SK-N-SH (cell line): ENCODE results near the gene JAG1. TPM values are rescaled to one million over a fixed set of nuclear protein-coding genes. Genes with fewer than 3 reads are reported as not detected.

Experiments used
- CTCF ChIA-PET: fragments of 300-600, 350-600 bp; formaldehyde crosslinking; extraction: SDS; loops from one replicate; lab custom pipeline; 2021; lab: Yijun Ruan, JAX
- POLR2A ChIA-PET: fragments of 350-600 bp; sonication (Branson Sonifier 250); formaldehyde crosslinking; extraction: SDS; loops from one replicate; lab custom pipeline; 2020; ENCODE audit warnings: antibody characterized with exemption, inconsistent platforms; lab: Yijun Ruan, JAX
- DNase-seq: peaks from one replicate; pipeline ENCODE4 v3.0.0; 2012
- H2AFZ ChIP-seq: fragments of 200-600 bp; sonication (generic); 2 replicates; pipeline ENCODE4 v1.8.1; 2016; ENCODE audit warnings: antibody characterized with exemption, mild to moderate bottlenecking, low read depth
- H3F3A ChIP-seq: fragments of 200-600 bp; sonication (generic); replicated peaks from 2 replicates; pipeline ENCODE3; 2016; ENCODE audit warnings: antibody characterized with exemption, mild to moderate bottlenecking; ENCODE audit not compliant: insufficient read depth
- H3K27ac ChIP-seq, 2 experiments: fragments of 200-500 bp in 1 of 2; fragments of 200-600 bp in 1 of 2; sonication (Bioruptor generic) in 1 of 2; sonication (generic), shearing (Covaris generic) in 1 of 2; 2 replicates each; pipeline versions ENCODE4 v1.5.1 to v1.6.1; 2014 to 2016; ENCODE audit warnings: low read depth in 2 of 2, inconsistent platforms in 1 of 2, low read length in 1 of 2, mild to moderate bottlenecking in 1 of 2, mixed read lengths in 1 of 2
- H3K27me3 ChIP-seq: fragments of 200-600 bp; sonication (generic), shearing (Covaris generic); 2 replicates; pipeline ENCODE4 v1.6.1; 2016; ENCODE audit warnings: mixed run types; ENCODE audit not compliant: insufficient read depth
- H3K36me3 ChIP-seq, 2 experiments: fragments of 200-500 bp in 1 of 2; fragments of 200-600 bp in 1 of 2; sonication (Bioruptor generic) in 1 of 2; sonication (generic) in 1 of 2; replicated peaks in 1 of 2; 2 replicates each; pipeline versions ENCODE3 to v1.5.1; 2014 to 2016; ENCODE audit warnings: low read length in 1 of 2, mild to moderate bottlenecking in 1 of 2; ENCODE audit not compliant: insufficient read depth in 2 of 2, control insufficient read depth in 1 of 2
- H3K4me1 ChIP-seq, 2 experiments: fragments of 200-500 bp in 1 of 2; fragments of 200-600 bp in 1 of 2; sonication (Bioruptor generic) in 1 of 2; sonication (generic), shearing (Covaris generic) in 1 of 2; 2 replicates each; pipeline versions ENCODE4 v1.5.1 to v1.6.1; 2014 to 2016; ENCODE audit warnings: low read depth in 1 of 2, low read length in 1 of 2, mixed run types in 1 of 2; ENCODE audit not compliant: insufficient read depth in 2 of 2, control insufficient read depth in 1 of 2
- H3K4me2 ChIP-seq: fragments of 200-600 bp; sonication (generic), shearing (Covaris generic); 2 replicates; pipeline ENCODE4 v1.6.1; 2017; ENCODE audit warnings: mixed run types
- H3K4me3 ChIP-seq, 2 experiments: fragments of 200-500 bp in 1 of 2; fragments of 200-600 bp in 1 of 2; sonication (Bioruptor generic) in 1 of 2; sonication (generic), shearing (Covaris generic) in 1 of 2; 2 replicates each; pipeline versions ENCODE4 v1.5.1 to v1.8.1; 2014 to 2016; ENCODE audit warnings: low read depth in 2 of 2, inconsistent platforms in 1 of 2, low read length in 1 of 2, mild to moderate bottlenecking in 1 of 2, mixed read lengths in 1 of 2, moderate library complexity in 1 of 2
- H3K79me2 ChIP-seq: fragments of 200-600 bp; sonication (generic); 2 replicates; pipeline ENCODE4 v1.8.1; 2017; ENCODE audit warnings: mild to moderate bottlenecking; ENCODE audit not compliant: insufficient read depth
- H3K9ac ChIP-seq: fragments of 200-600 bp; sonication (generic); 2 replicates; pipeline ENCODE4 v1.6.1; 2017; ENCODE audit warnings: mixed run types
- H3K9me2 ChIP-seq: fragments of 200-600 bp; sonication (generic); 2 replicates; pipeline ENCODE4 v1.6.1; 2017; ENCODE audit warnings: mixed run types
- H3K9me3 ChIP-seq: fragments of 200-600 bp; sonication (generic); 2 replicates; pipeline ENCODE4 v1.6.1; 2017; ENCODE audit warnings: mixed run types, mild to moderate bottlenecking, moderate library complexity
- H4K20me1 ChIP-seq: fragments of 200-600 bp; sonication (generic); 2 replicates; pipeline ENCODE4 v1.6.1; 2017; ENCODE audit warnings: mild to moderate bottlenecking, mixed run types; ENCODE audit not compliant: insufficient read depth
- CHD2 ChIP-seq: fragments of 150-350 bp; IDR thresholded peaks from 2 replicates; pipeline ENCODE4 v1.6.1; 2018; ENCODE audit warnings: low read length; ENCODE audit not compliant: partially characterized antibody
- CTCF ChIP-seq: fragments of 200-600 bp; sonication (generic); IDR thresholded peaks from 2 replicates; pipeline ENCODE4 v1.6.1; 2017; ENCODE audit warnings: antibody characterized with exemption, mild to moderate bottlenecking, moderate library complexity
- EP300 ChIP-seq, 2 experiments: IDR thresholded peaks; 2 replicates each; pipeline versions ENCODE4 v1.4.0 to v1.6.1; 2012; ENCODE audit warnings: borderline replicate concordance in 1 of 2, low read depth in 1 of 2, low read length in 1 of 2
- EZH2phosphoT487 ChIP-seq: fragments of 200-600 bp; sonication (generic); IDR thresholded peaks from 2 replicates; pipeline ENCODE4 v1.6.1; 2017; ENCODE audit warnings: low read depth, mixed run types, mild to moderate bottlenecking, antibody characterized with exemption, moderate library complexity, borderline replicate concordance
- GABPA ChIP-seq: IDR thresholded peaks from 2 replicates; pipeline ENCODE4 v1.4.0; 2012; ENCODE audit warnings: low read depth, mild to moderate bottlenecking
- GATA2 ChIP-seq: sonication (generic); formaldehyde crosslinking; IDR thresholded peaks from 2 replicates; pipeline ENCODE4 v1.5.0; 2020; ENCODE audit warnings: mild to moderate bottlenecking, missing genetic modification reagents
- NFIC ChIP-seq: IDR thresholded peaks from 2 replicates; pipeline ENCODE4 v1.4.0; 2012; ENCODE audit warnings: borderline replicate concordance
- NRF1 ChIP-seq: IDR thresholded peaks from 2 replicates; pipeline ENCODE4 v1.6.1; 2012; ENCODE audit warnings: low read depth, mild to moderate bottlenecking, low read length
- POLR2AphosphoS5 ChIP-seq: IDR thresholded peaks from 2 replicates; pipeline ENCODE4 v1.6.1; 2012; ENCODE audit warnings: low read depth, low read length
- RCOR1 ChIP-seq: fragments of 150-350 bp; IDR thresholded peaks from 2 replicates; pipeline ENCODE4 v1.6.1; 2017; ENCODE audit warnings: antibody characterized with exemption, low read length
- SMC3 ChIP-seq: IDR thresholded peaks from 2 replicates; pipeline ENCODE4 v1.6.1; 2012; ENCODE audit warnings: low read depth, low read length, improper control_type of control experiment
- TCF12 ChIP-seq: IDR thresholded peaks from 2 replicates; pipeline ENCODE4 v1.4.0; 2012
- YY1 ChIP-seq: IDR thresholded peaks from 2 replicates; pipeline ENCODE4 v1.4.0; 2012; ENCODE audit warnings: low read depth, mild to moderate bottlenecking
- ZBTB33 ChIP-seq: IDR thresholded peaks from 2 replicates; pipeline ENCODE4 v1.4.0; 2012; ENCODE audit warnings: low read depth, borderline replicate concordance
- WGBS: methylation state at CpG from one replicate; pipeline ENCODE4 v1.1.6; 2017; ENCODE audit warnings: low lambda C conversion rate; 5-methylcytosine and 5-hydroxymethylcytosine counted together
- polyA plus RNA-seq, 3 experiments: library from polyadenylated mRNA; depleted of rRNA; stranded (reverse); fragments of >200 nt; gene quantifications; 2 replicates each; pipeline ENCODE4 v1.2.3, GENCODE V29; 2012
- TF ChIP-seq, protein P1 (sequence below): IDR thresholded peaks from 2 replicates; pipeline ENCODE4 v1.4.0; 2012; ENCODE audit warnings: low read depth
- TF ChIP-seq, protein P2 (sequence below): IDR thresholded peaks from 2 replicates; pipeline ENCODE4 v1.4.0; 2012; ENCODE audit warnings: low read depth, borderline replicate concordance
- TF ChIP-seq, protein P3 (sequence below): IDR thresholded peaks from 2 replicates; pipeline ENCODE4; 2012

The JAG1 gene
- polyA plus RNA-seq, 1 of the 3 experiments (the other 2 are of a cell fraction) = 6.0 TPM

- no peaks in the 10 kb centered on the region for H3K79me2 ChIP-seq
- no peak overlapping the region for H3K4me2 ChIP-seq
- H3K36me3 ChIP-seq = no peaks in the 10 kb centered on the region
- no peaks in the 10 kb centered on the region for H3K9me2 ChIP-seq
- H3K9me3 ChIP-seq = no peaks in the 10 kb centered on the region
- no peaks in the 10 kb centered on the region for H3K27me3 ChIP-seq
- H3K4me1 ChIP-seq = peaks cover 0 to 23% of the 10 kb centered on the region in 2 experiments; a peak in 3 of 4 replicates
- ChIA-PET CTCF (no interaction called here), POLR2A (no interaction called here)
- H4K20me1 ChIP-seq = no peaks in the 10 kb centered on the region
- DNase-seq = no peak
- H2AFZ ChIP-seq = peak overlapping the region; percentile 4; the same call in 1 of the 2 replicates
- 92% methylated on average over 2 of the region's 2 CpGs for WGBS
- TF ChIP-seq NRF1 (no peak), GATA2 (no peak), YY1 (no peak), EP300 (IDR thresholded peaks at IDR 0.05; ENCODE audit: borderline replicate concordance in 1 of 2, low read depth in 1 of 2, low read length in 1 of 2) (no peak), POLR2AphosphoS5 (no peak), NFIC (no peak), CTCF (no peak), CHD2 (no peak), GABPA (no peak), RCOR1 (no peak), TCF12 (no peak), ZBTB33 (no peak), SMC3 (no peak), EZH2phosphoT487 (no peak)
- TF ChIP-seq, protein P1, sequence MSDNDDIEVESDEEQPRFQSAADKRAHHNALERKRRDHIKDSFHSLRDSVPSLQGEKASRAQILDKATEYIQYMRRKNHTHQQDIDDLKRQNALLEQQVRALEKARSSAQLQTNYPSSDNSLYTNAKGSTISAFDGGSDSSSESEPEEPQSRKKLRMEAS = no peak
- TF ChIP-seq, protein P2, sequence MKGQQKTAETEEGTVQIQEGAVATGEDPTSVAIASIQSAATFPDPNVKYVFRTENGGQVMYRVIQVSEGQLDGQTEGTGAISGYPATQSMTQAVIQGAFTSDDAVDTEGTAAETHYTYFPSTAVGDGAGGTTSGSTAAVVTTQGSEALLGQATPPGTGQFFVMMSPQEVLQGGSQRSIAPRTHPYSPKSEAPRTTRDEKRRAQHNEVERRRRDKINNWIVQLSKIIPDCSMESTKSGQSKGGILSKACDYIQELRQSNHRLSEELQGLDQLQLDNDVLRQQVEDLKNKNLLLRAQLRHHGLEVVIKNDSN = no peak
- TF ChIP-seq, protein P3, sequence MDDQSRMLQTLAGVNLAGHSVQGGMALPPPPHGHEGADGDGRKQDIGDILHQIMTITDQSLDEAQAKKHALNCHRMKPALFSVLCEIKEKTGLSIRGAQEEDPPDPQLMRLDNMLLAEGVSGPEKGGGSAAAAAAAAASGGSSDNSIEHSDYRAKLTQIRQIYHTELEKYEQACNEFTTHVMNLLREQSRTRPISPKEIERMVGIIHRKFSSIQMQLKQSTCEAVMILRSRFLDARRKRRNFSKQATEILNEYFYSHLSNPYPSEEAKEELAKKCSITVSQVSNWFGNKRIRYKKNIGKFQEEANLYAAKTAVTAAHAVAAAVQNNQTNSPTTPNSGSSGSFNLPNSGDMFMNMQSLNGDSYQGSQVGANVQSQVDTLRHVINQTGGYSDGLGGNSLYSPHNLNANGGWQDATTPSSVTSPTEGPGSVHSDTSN = no peak
- peaks cover 7% of the 10 kb centered on the region for H3F3A ChIP-seq
- no peak overlapping the region for H3K4me3 ChIP-seq
- no peak overlapping the region for H3K27ac ChIP-seq
- H3K9ac ChIP-seq = no peak overlapping the region
Observed at GRCh38 chr20:10720565-10720964, 46.8 kb upstream of the JAG1 start.
